K562 (cell line): ENCODE measurements around the gene GAPVD1. TPM values are rescaled to one million over a fixed set of nuclear protein-coding genes. Genes with fewer than 3 reads are reported as not detected.

ENCODE experiments used
- ATF7 ChIP-seq: fragments of 450-650 bp; IDR thresholded peaks from 2 replicates; pipeline ENCODE4 v1.7.1; 2014; ENCODE audit warnings: mild to moderate bottlenecking, moderate library complexity
- CBFA2T3 ChIP-seq: fragments of 450-650 bp; IDR thresholded peaks from 2 replicates; pipeline ENCODE4 v1.6.1; 2017
- KDM4B ChIP-seq, 2 experiments: fragments of 450-650 bp in 1 of 2; sonication (generic) in 1 of 2; IDR thresholded peaks; 2 replicates each; pipeline ENCODE4 v1.6.1; 2016 to 2017; ENCODE audit warnings: borderline replicate concordance in 2 of 2, antibody characterized with exemption in 1 of 2, low read depth in 1 of 2, mild to moderate bottlenecking in 1 of 2
- PCBP2 ChIP-seq: fragments of 200-400 bp; formaldehyde crosslinking; IDR thresholded peaks from 2 replicates; pipeline ENCODE4 v1.6.1; 2018; ENCODE audit warnings: low read length, low read depth, mild to moderate bottlenecking, moderate library complexity; ENCODE audit not compliant: poor library complexity, severe bottlenecking
- PTTG1 ChIP-seq: fragments of 450-650 bp; IDR thresholded peaks from 2 replicates; pipeline ENCODE4 v1.6.1; 2016; ENCODE audit warnings: low read depth, mild to moderate bottlenecking, missing genetic modification characterization, missing compliant biosample characterization
- SETDB1 ChIP-seq: IDR thresholded peaks from one replicate; pipeline ENCODE4 v1.6.1; 2012; ENCODE audit warnings: low read length, control low read depth, inconsistent platforms
- SPI1 ChIP-seq: IDR thresholded peaks from 2 replicates; pipeline ENCODE4 v1.6.1; 2011; ENCODE audit warnings: low read depth, low read length, control low read depth, borderline replicate concordance
- ZNF274 ChIP-seq: IDR thresholded peaks from 2 replicates; pipeline ENCODE4 v1.6.1; 2011; ENCODE audit warnings: low read depth, mild to moderate bottlenecking, low read length, moderate library complexity, borderline replicate concordance
- ZNF57 ChIP-seq: fragments of 450-650 bp; formaldehyde crosslinking; IDR thresholded peaks from 2 replicates; pipeline ENCODE4 v1.4.0; 2020; ENCODE audit warnings: mild to moderate bottlenecking, moderate library complexity
- ZNF589 ChIP-seq: fragments of 200-800 bp; sonication (Bioruptor generic); IDR thresholded peaks from 2 replicates; pipeline ENCODE4 v1.6.1; 2016; ENCODE audit warnings: low read depth, missing genetic modification characterization, missing compliant biosample characterization
- polyA plus RNA-seq, 8 experiments: library from polyadenylated mRNA; depleted of rRNA in 4 of 8; stranded (reverse) in 5 of 8; unstranded in 3 of 8; fragments of >200 nt; fragmentation: Nextera tagmentation in 2 of 8; fragmentation: Illumina TruSeq in 1 of 8; extraction: Ambion mirVana in 2 of 8; extraction: Trizol in 1 of 8; gene quantifications; 2 replicates each; pipeline versions ENCODE4 v1.2.1 to v1.2.3, GENCODE V29; 2011 to 2014; ENCODE audit warnings: inconsistent platforms in 1 of 8, missing spikeins in 1 of 8
- total RNA-seq, 7 experiments: library from RNA; depleted of rRNA in 6 of 7; stranded (reverse); fragments of >200 nt in 6 of 7; fragmentation: Illumina TruSeq in 2 of 7; extraction: Trizol in 2 of 7; gene quantifications; 2 replicates each; pipeline versions ENCODE4 v1.2.1 to v1.2.3, GENCODE V29; 2011 to 2021; ENCODE audit warnings: low replicate concordance in 1 of 7
- TF ChIP-seq, protein P1 (sequence below): fragments of 450-650 bp; IDR thresholded peaks from one replicate; pipeline ENCODE4 v1.6.1; 2018; ENCODE audit warnings: mild to moderate bottlenecking, moderate library complexity; ENCODE audit not compliant: partially characterized antibody
- TF ChIP-seq, protein P2 (sequence below): fragments of 250-450 bp; sonication (Bioruptor Pico); IDR thresholded peaks from 2 replicates; pipeline ENCODE4 v1.8.0; 2021; ENCODE audit warnings: mild to moderate bottlenecking, moderate library complexity
- TF ChIP-seq, protein P3 (sequence below): IDR thresholded peaks from 3 replicates; pipeline ENCODE4 v1.6.1; 2011; ENCODE audit warnings: borderline replicate concordance, mild to moderate bottlenecking, moderate library complexity; ENCODE audit not compliant: insufficient read length; ENCODE audit errors: extremely low read depth
- TF ChIP-seq, protein P4 (sequence below): fragments of 450-650 bp; formaldehyde crosslinking; IDR thresholded peaks from 2 replicates; pipeline ENCODE4 v1.4.0; 2020; ENCODE audit warnings: mild to moderate bottlenecking, moderate library complexity

The GAPVD1 gene
- total and polyA plus RNA-seq, 9 of the 15 experiments (the other 6 are each of a cell fraction or from before 2014, with no cell fraction given): 9.5 to 66.1 (median 45.5) TPM

DNA sequence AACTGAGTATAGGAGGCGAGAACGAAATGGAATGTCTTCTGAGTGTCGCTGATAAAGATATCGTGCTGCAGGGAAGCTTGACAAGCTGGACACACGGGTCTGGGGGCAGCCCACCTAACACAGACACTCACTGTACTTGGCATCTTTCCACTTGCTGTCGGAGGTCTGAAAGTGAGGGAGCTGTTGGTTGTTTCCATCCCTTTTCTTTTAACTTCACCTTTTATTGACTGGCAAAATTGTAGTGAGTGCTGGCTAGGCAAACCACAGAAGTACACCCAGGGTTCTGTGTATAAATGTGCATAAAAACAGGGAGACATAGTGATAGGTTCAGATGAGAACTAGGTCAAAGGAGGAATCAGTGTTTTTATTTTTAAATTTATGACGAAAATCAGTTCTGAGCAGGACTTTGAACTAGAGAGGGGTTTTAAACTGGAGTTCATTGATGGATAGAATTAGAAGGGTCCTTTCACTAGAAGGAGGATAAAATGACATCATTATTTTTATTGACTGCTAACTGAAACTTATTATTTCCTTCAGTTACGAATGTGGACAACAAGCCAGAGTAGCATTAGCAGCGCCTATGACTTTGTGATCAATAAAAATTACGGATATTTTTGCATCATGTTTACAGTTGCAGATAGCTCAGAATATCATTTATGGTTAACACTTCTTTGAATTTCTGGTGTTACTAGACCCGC lies 817 bp downstream of the GAPVD1 start (continued):
- peak; percentile 50; the same call in 1 of the 2 replicates for TF ChIP-seq ATF7
- TF ChIP-seq ZNF274: no peak; the same call in 1 of the 2 replicates
- no peak for TF ChIP-seq ZNF57 (CRISPR knock-in tag)
- TF ChIP-seq, protein P1, sequence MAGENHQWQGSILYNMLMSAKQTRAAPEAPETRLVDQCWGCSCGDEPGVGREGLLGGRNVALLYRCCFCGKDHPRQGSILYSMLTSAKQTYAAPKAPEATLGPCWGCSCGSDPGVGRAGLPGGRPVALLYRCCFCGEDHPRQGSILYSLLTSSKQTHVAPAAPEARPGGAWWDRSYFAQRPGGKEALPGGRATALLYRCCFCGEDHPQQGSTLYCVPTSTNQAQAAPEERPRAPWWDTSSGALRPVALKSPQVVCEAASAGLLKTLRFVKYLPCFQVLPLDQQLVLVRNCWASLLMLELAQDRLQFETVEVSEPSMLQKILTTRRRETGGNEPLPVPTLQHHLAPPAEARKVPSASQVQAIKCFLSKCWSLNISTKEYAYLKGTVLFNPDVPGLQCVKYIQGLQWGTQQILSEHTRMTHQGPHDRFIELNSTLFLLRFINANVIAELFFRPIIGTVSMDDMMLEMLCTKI: no peak
- TF ChIP-seq, protein P2, sequence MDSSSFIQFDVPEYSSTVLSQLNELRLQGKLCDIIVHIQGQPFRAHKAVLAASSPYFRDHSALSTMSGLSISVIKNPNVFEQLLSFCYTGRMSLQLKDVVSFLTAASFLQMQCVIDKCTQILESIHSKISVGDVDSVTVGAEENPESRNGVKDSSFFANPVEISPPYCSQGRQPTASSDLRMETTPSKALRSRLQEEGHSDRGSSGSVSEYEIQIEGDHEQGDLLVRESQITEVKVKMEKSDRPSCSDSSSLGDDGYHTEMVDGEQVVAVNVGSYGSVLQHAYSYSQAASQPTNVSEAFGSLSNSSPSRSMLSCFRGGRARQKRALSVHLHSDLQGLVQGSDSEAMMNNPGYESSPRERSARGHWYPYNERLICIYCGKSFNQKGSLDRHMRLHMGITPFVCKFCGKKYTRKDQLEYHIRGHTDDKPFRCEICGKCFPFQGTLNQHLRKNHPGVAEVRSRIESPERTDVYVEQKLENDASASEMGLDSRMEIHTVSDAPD (CRISPR knock-in tag): no peak
- TF ChIP-seq KDM4B (IDR thresholded peaks at IDR 0.05; ENCODE audit: borderline replicate concordance in 2 of 2, low read depth in 1 of 2): no peak
- TF ChIP-seq, protein P3, sequence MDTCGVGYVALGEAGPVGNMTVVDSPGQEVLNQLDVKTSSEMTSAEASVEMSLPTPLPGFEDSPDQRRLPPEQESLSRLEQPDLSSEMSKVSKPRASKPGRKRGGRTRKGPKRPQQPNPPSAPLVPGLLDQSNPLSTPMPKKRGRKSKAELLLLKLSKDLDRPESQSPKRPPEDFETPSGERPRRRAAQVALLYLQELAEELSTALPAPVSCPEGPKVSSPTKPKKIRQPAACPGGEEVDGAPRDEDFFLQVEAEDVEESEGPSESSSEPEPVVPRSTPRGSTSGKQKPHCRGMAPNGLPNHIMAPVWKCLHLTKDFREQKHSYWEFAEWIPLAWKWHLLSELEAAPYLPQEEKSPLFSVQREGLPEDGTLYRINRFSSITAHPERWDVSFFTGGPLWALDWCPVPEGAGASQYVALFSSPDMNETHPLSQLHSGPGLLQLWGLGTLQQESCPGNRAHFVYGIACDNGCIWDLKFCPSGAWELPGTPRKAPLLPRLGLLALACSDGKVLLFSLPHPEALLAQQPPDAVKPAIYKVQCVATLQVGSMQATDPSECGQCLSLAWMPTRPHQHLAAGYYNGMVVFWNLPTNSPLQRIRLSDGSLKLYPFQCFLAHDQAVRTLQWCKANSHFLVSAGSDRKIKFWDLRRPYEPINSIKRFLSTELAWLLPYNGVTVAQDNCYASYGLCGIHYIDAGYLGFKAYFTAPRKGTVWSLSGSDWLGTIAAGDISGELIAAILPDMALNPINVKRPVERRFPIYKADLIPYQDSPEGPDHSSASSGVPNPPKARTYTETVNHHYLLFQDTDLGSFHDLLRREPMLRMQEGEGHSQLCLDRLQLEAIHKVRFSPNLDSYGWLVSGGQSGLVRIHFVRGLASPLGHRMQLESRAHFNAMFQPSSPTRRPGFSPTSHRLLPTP: no peak
- no peak for TF ChIP-seq PTTG1 (tag)
- TF ChIP-seq SPI1: no peak
- no peak for TF ChIP-seq SETDB1
- TF ChIP-seq PCBP2: no peak
- peak; percentile 65 for TF ChIP-seq CBFA2T3
- 0 out of 2 replicates have a peak, but pooled peaks have one; percentile 10 for TF ChIP-seq ZNF589 (CRISPR knock-in tag)
- TF ChIP-seq, protein P4, sequence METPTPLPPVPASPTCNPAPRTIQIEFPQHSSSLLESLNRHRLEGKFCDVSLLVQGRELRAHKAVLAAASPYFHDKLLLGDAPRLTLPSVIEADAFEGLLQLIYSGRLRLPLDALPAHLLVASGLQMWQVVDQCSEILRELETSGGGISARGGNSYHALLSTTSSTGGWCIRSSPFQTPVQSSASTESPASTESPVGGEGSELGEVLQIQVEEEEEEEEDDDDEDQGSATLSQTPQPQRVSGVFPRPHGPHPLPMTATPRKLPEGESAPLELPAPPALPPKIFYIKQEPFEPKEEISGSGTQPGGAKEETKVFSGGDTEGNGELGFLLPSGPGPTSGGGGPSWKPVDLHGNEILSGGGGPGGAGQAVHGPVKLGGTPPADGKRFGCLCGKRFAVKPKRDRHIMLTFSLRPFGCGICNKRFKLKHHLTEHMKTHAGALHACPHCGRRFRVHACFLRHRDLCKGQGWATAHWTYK (CRISPR knock-in tag): no peak
